Midbrain (tissue), 1 donor: ENCODE results near the gene SRP68.

Experiments
- DNase-seq: peaks from one replicate; lab custom pipeline; 2025; lab: John Stamatoyannopoulos, UW

Gene SRP68

DNA sequence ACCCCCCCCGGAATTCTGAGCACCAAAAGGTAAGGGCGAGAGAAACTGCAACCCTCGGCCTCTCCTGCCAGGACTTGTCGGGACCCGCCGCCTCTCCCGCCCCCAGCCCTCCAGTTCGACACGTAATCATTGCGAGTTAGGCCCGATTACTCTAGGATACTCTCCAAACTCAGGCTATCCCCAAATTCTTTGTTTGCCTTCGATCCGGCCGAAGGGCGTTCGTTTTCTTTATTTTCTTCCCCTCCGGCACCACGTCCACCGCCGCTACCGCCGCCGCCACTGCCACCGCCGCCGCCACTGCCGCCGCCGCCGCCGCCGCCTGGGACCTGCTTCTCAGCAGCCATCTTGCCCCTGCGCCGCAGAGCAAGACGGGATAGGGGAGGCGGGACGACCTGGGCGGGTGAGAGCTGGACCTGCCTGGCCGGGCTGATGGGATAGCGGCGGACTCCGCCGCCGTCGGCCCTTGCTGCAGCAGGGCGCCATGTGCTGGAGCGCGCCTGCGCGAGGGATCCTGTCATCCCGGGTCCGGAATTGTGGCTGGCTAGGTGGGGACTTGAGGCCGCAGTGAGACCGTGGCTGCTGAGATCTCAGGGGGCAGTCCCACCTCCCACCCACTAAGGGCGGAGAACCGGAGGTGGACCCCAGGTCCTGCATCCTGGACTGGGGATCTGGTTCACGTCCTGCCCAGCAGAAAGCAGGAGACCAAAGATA lies at the start of gene SRP68:
Gene SRP68, minus strand, starts transcription at position 370 of the 711 bp plus-strand sequence. Its CDS starts 26 bp downstream, at position 344.
- peak; percentile 95 for DNase-seq

- no peak for DNase-seq
Measured at GRCh38 chr17:76121932-76122430, 49.7 kb upstream of the SRP68 start.

DNA sequence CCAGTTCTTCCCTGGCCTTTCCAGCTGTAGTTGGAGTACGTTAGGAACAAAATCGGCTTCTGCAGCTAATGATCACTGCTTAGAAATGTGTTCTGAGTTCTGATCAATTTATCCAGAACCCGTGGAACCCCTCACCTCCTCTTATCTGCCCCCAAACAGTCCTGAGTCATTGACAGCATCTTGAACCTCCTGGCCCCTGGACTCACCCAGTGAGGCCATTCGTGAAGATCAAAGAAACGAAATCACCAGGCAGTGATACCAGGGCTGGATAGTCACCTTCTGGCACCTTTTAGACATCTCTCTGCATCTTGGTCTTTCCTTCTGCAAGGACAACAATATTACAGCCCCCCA lies 48.3 kb upstream of the SRP68 start:
- no peak for DNase-seq

- no peak for DNase-seq
Measured at GRCh38 chr17:76119409-76120371, 47.4 kb upstream of the SRP68 start.

DNA sequence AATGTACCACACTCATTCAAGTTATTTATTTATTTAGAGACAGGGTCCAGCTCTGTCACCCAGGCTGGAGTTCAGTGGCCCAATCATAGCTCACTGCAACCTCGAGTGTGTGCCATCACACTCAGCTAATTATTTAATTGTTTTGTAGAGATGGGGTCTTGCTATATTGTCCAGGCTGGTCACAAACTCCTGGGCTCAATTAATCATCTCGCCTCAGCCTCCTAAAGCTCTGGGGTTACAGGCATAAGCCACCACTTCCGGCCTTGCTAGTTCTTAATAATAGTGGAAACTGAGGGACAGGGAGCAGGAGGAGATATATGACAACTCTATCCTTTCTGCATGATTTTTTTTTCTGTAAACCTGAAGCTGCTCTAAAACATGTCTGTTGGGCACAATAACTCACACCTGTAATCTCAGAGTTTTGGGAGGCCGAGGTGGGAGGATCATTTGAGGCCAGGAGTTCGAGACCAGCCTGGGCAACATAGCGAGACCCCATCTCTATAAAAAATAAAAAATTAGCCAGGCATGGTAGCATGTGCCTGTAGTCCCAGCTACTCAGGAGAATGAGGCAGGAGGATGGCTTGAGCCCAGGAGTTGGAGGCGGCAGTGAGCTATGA lies 42.9 kb upstream of the SRP68 start:
- no peak for DNase-seq

- no peak for DNase-seq
Measured at GRCh38 chr17:76111956-76112355, 39.6 kb upstream of the SRP68 start.

GRCh38 chr17:76107509-76107908 lies 35.2 kb upstream of the SRP68 start:
- DNase-seq, result no peak

GRCh38 chr17:76106703-76107102 lies 34.4 kb upstream of the SRP68 start:
- DNase-seq, result no peak

GRCh38 chr17:76104896-76105231 lies 32.5 kb upstream of the SRP68 start:
- DNase-seq, result no peak

- DNase-seq, result no peak
Measured at GRCh38 chr17:76104140-76104895, 32.0 kb upstream of the SRP68 start.

GRCh38 chr17:76103274-76104139 lies 31.2 kb upstream of the SRP68 start, which contains the start of gene EXOC7:
Gene EXOC7, minus strand, starts transcription at chr17:76103787. Its CDS starts 95 bp downstream, at chr17:76103692.
- DNase-seq, result peak; percentile 95

DNA sequence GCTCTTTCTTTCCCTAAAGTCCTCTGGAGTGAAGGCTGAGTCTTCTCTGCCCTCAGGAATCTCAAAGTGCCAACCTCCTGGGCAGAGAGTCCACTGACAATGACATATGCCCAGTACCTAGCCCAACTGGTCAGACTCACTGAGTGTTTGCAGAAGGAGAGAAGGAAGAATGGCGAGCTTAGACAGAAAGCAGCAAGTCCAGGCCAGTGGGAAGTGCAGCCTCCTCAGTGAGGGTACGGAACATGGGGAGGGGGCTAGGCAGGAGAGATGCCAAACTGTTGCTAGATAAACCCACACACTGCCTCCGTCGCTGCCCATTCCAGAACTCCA lies 30.6 kb upstream of the SRP68 start:
- DNase-seq, result no peak

DNA sequence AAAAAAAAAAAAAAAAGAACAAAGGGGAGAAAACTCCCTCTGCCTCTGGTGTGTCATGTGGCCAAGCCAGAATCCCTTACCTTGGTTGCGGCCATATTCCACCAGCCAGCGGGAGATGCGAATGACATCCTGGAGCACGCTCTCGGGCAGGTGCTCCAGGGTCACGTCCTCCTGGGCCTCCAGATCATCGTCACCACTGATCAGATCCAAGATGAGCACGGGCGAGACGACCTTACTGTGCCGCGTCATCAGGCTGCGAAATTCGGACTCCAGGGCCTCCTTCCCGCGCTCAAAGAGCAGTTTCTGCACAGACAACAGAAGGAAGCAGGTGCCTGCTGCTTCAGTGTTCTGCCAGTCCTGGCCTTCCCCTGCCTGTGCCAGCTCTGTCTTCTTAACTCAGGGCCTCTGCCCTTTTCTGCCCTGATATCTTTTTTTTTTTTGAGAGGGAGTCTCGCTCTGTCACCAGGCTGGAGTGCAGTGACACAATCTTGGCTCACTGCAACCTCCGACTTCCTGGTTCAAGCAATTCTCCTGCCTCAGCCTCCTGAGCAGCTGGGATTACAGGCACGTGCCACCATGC lies 25.5 kb upstream of the SRP68 start:
- no peak for DNase-seq

DNA sequence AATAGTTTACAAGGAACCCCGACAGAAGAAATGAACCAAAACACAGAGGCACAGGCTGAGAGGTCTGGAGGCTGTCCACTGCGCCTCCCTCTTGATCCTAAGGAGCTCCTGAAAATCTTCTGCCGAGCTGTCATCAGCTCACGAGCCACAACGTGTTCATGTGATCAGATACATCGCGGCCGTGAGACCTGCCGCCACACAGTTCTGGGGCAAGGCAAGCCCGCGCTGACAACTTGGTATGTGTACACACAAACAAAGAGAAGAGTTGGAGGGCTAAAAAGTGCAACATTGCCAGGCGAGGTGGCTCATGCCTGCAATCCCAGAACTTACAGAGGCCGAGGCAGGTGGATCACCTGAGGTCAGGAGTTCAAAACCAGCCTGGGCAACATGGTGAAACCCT lies 23.6 kb upstream of the SRP68 start:
- DNase-seq, result no peak

GRCh38 chr17:76094046-76094445 lies 21.7 kb upstream of the SRP68 start:
- DNase-seq, result no peak

DNA sequence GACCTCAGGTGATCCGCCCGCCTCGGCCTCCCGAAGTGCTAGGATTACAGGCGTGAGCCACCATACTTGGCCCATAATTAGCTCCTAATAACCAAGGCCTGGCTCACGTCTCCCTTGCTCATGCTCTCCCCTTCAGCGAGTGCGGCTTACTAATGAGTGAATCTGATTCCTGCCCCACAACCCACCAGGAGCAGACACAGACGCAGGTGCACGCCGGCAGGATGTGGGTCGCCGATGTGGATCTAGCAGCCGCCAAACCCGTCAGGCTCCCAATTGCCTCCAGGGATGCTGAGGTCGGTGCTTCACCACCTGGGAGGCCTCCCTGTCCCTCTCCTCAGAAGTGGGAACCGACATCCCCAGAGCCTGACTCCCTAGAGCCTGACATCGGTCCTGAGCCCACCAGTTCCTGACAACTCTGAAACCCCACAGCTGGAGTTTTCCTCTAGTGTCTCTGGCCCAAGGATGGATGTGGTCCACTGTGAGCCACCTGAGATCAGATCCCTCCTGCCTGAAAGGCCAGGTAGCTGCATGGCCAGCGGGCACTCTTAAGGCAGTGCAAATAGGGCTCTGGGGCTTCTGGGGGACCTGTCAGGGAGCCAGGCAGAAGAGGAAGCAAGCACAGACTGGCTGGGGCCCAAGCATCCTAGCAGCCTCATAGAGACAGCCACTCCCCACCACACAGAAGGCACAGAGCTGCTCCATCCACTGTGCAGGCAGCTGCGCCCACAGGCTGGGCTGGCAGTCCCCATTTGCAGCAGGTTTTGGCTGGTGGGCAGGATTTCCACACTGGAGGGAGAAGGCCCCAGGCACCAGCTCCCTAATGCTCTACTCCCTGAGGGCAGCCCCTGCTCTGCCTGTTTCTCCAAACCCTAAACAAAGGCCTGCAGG lies 20.5 kb upstream of the SRP68 start:
- DNase-seq, result no peak

- no peak for DNase-seq
Measured at GRCh38 chr17:76091526-76092286, 19.4 kb upstream of the SRP68 start.

GRCh38 chr17:76090517-76091129 lies 18.3 kb upstream of the SRP68 start:
- no peak for DNase-seq
